Neuronal stem cell (in vitro differentiated cells): ENCODE results near the gene ZNF761. TPM values are rescaled to one million over a fixed set of nuclear protein-coding genes. Genes with fewer than 3 reads are reported as not detected.

Experiments used
- DNase-seq: peaks from one replicate; pipeline ENCODE4 v3.0.0-alpha.2; 2013; ENCODE audit warnings: low spot score
- H2AFZ ChIP-seq: one replicate; pipeline ENCODE4 v1.6.1; 2013; ENCODE audit warnings: mild to moderate bottlenecking, low read length, inconsistent platforms
- H2AK5ac ChIP-seq: 2 replicates; pipeline ENCODE4 v1.6.1; 2013; ENCODE audit warnings: low read depth, mild to moderate bottlenecking, inconsistent platforms, low read length, moderate library complexity, mixed read lengths
- H2BK120ac ChIP-seq: 2 replicates; pipeline ENCODE4 v1.6.1; 2013; ENCODE audit warnings: low read depth, mild to moderate bottlenecking, inconsistent platforms, low read length, moderate library complexity, mixed read lengths
- H2BK12ac ChIP-seq: one replicate; pipeline ENCODE4 v1.6.1; 2013; ENCODE audit warnings: low read length, inconsistent platforms
- H2BK15ac ChIP-seq: 2 replicates; pipeline ENCODE4 v1.6.1; 2013; ENCODE audit warnings: mild to moderate bottlenecking, low read length, inconsistent platforms, mixed read lengths
- H2BK5ac ChIP-seq: one replicate; pipeline ENCODE4 v1.6.1; 2013; ENCODE audit warnings: inconsistent platforms, mild to moderate bottlenecking, low read length, moderate library complexity
- H3K14ac ChIP-seq: one replicate; pipeline ENCODE4 v1.6.1; 2013; ENCODE audit warnings: low read length, inconsistent platforms
- H3K18ac ChIP-seq: 2 replicates; pipeline ENCODE4 v1.6.1; 2013; ENCODE audit warnings: low read length, inconsistent platforms
- H3K23ac ChIP-seq: 2 replicates; pipeline ENCODE4 v1.6.1; 2013; ENCODE audit warnings: low read depth, mild to moderate bottlenecking, mixed read lengths, low read length, inconsistent platforms; ENCODE audit not compliant: poor library complexity
- H3K27ac ChIP-seq: replicated peaks from 3 replicates; pipeline ENCODE4 v1.5.1; 2013; ENCODE audit warnings: low read length, inconsistent platforms
- H3K27me3 ChIP-seq, 3 experiments: 2 replicates each; pipeline ENCODE4 v1.6.1; 2013; ENCODE audit warnings: low read length in 3 of 3, mild to moderate bottlenecking in 2 of 3, inconsistent platforms in 1 of 3, low read depth in 1 of 3, mixed read lengths in 1 of 3, moderate library complexity in 1 of 3; ENCODE audit not compliant: control insufficient read depth in 3 of 3, insufficient read depth in 3 of 3
- H3K36me3 ChIP-seq, 2 donors: replicated peaks in 1 of 2; 2 replicates each; pipeline ENCODE4 v1.6.1; 2013; ENCODE audit warnings: low read length in 2 of 2; ENCODE audit not compliant: control insufficient read depth in 2 of 2, insufficient read depth in 2 of 2
- H3K4ac ChIP-seq: 2 replicates; pipeline ENCODE4 v1.6.1; 2013; ENCODE audit warnings: inconsistent platforms, mild to moderate bottlenecking, low read length, moderate library complexity
- H3K4me1 ChIP-seq, 2 donors: 1 replicate in 1 of 2; 2 replicates in 1 of 2; pipeline ENCODE4 v1.6.1; 2013; ENCODE audit warnings: low read length in 2 of 2, low read depth in 1 of 2; ENCODE audit not compliant: control insufficient read depth in 2 of 2, insufficient read depth in 1 of 2
- H3K4me2 ChIP-seq: one replicate; pipeline ENCODE4 v1.6.1; 2013; ENCODE audit warnings: mild to moderate bottlenecking, low read length, inconsistent platforms; ENCODE audit not compliant: insufficient read depth, poor library complexity, severe bottlenecking
- H3K4me3 ChIP-seq, 2 donors: 2 replicates each; pipeline ENCODE4 v1.5.1; 2013; ENCODE audit warnings: low read length in 2 of 2, mild to moderate bottlenecking in 2 of 2, inconsistent platforms in 1 of 2, moderate library complexity in 1 of 2
- H3K79me1 ChIP-seq: one replicate; pipeline ENCODE4 v1.6.1; 2013; ENCODE audit warnings: low read depth, mild to moderate bottlenecking, inconsistent platforms, low read length, moderate library complexity
- H3K9ac ChIP-seq: one replicate; pipeline ENCODE4 v1.6.1; 2013; ENCODE audit warnings: mild to moderate bottlenecking, low read depth, low read length, inconsistent platforms; ENCODE audit not compliant: poor library complexity
- H3K9me3 ChIP-seq, 2 donors: replicated peaks in 1 of 2; 2 replicates each; pipeline versions ENCODE3 to v1.6.1; 2013; ENCODE audit warnings: low read length in 2 of 2, mild to moderate bottlenecking in 2 of 2, inconsistent platforms in 1 of 2, low read depth in 1 of 2, mixed read lengths in 1 of 2, moderate library complexity in 1 of 2; ENCODE audit not compliant: control insufficient read depth in 2 of 2, insufficient read depth in 1 of 2
- H4K8ac ChIP-seq: one replicate; pipeline ENCODE4 v1.6.1; 2013; ENCODE audit warnings: low read depth, mild to moderate bottlenecking, inconsistent platforms, low read length, moderate library complexity
- H4K91ac ChIP-seq: one replicate; pipeline ENCODE4 v1.6.1; 2013; ENCODE audit warnings: low read length, low read depth, mild to moderate bottlenecking, inconsistent platforms; ENCODE audit not compliant: poor library complexity
- WGBS, 2 donors: extraction: QIAGEN DNeasy Blood & Tissue Kit; methylation state at CpG; one replicate each; pipeline ENCODE4 v1.1.7; 2013; ENCODE audit warnings: missing lambda C conversion rate in 2 of 2, mixed read lengths in 1 of 2; ENCODE audit not compliant: insufficient read length in 2 of 2, insufficient replicate concordance in 1 of 2; ENCODE audit errors: extremely low coverage in 2 of 2; 5-methylcytosine and 5-hydroxymethylcytosine counted together
- polyA plus RNA-seq, 2 experiments: library from polyadenylated mRNA; stranded (reverse); fragments of 200-250 nt; gene quantifications; one replicate each; pipeline ENCODE4 v1.2.3, GENCODE V29; 2013

ZNF761 gene
- polyA plus RNA-seq (2013, experiment 1 of 2) = 9.8 TPM
- polyA plus RNA-seq (2013, experiment 2 of 2) = 10.0 TPM

DNA sequence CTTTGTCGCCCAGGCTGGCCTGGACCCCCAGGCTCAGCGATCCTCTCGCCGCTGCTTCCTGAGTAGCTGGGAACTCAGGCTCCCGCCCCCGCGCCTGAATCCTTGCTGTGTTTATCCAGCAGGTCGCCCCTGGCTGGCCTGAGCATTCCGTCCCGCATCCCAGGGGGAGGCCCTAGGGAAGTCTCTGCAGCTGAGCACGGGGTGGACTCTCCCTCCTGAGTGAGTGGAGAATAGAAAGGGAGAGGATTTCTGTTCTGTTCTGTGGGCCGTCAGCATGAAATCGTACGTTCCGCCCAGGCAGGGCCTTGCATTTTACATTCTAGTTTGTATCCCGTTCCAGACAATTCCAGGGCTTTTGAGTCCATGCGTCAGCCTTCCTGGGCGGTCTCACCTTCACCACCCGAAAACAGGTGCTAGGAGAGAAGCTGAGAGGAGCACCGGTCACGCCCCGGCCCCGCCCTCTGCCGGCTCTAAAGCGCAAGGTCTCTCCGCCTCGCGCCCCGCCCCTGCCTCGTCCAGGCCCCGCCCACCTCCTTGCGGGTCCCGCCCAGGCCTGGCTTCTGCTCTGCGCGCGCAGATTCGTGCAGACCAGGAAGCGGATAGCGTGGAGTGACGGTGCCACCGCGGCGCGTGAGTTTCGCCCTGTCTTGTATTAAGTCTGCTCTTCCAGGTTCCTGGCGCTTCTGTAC is at the start of gene ZNF761:
Gene ZNF761, plus strand, starts transcription at position 586 of the 689 bp plus-strand sequence. CDS start 15,285 bp downstream, outside the sequence.
- H3K27me3 ChIP-seq = no peaks in the 10 kb centered on the region
- peak within 1 kb of the TSS; percentile 82 for H3K14ac ChIP-seq
- H3K36me3 ChIP-seq = peaks cover 3 to 29% of the 10 kb centered on the region in 2 donors
- peak within 1 kb of the TSS; percentile 76 for H3K18ac ChIP-seq
- H3K79me1 ChIP-seq = no peaks in the 10 kb centered on the region
- no peak within 1 kb of the TSS for H2AK5ac ChIP-seq
- H3K4ac ChIP-seq = no peak within 1 kb of the TSS
- DNase-seq = peak; percentile 90
- H3K4me2 ChIP-seq = peak within 1 kb of the TSS; percentile 91
- no CpG with 5 or more reads among the region's 46 CpGs for WGBS, 2 donors
- no peak within 1 kb of the TSS for H2BK5ac ChIP-seq
- H2AFZ ChIP-seq = peak within 1 kb of the TSS; percentile 99
- peak within 1 kb of the TSS; percentile 62 to 91 for H3K4me3 ChIP-seq
- H2BK12ac ChIP-seq = no peak within 1 kb of the TSS
- H2BK120ac ChIP-seq = no peak within 1 kb of the TSS
- peak within 1 kb of the TSS; percentile 67 for H2BK15ac ChIP-seq
- peak within 1 kb of the TSS; percentile 82 for H4K8ac ChIP-seq
- peak within 1 kb of the TSS; percentile 66 for H3K27ac ChIP-seq
- H4K91ac ChIP-seq = no peak within 1 kb of the TSS
- no peak within 1 kb of the TSS for H3K23ac ChIP-seq
- peak within 1 kb of the TSS; percentile 92 for H3K9ac ChIP-seq
- peaks cover 0 to 5% of the 10 kb centered on the region in 2 donors for H3K9me3 ChIP-seq
- peaks cover 3 to 5% of the 10 kb centered on the region in 2 donors for H3K4me1 ChIP-seq

GRCh38 chr19:53388168-53388567 is 43.6 kb upstream of the ZNF761 start:
- no peak overlapping the region for H3K18ac ChIP-seq
- H2BK12ac ChIP-seq = no peak overlapping the region
- peaks cover 0 to 2% of the 10 kb centered on the region in 2 donors for H3K36me3 ChIP-seq
- H2BK15ac ChIP-seq = no peak overlapping the region
- no peaks in the 10 kb centered on the region for H3K4me1 ChIP-seq
- H4K8ac ChIP-seq = no peak overlapping the region
- H3K23ac ChIP-seq = no peak overlapping the region
- H3K27me3 ChIP-seq = no peaks in the 10 kb centered on the region
- H3K9me3 ChIP-seq = peaks cover 6 to 34% of the 10 kb centered on the region in 2 donors
- DNase-seq = no peak
- H3K27ac ChIP-seq = no peak overlapping the region
- WGBS, 2 donors = no CpG with 5 or more reads among the region's 3 CpGs
- H3K4me3 ChIP-seq = no peak overlapping the region
- H3K9ac ChIP-seq = no peak overlapping the region
- no peak overlapping the region for H4K91ac ChIP-seq
- no peak overlapping the region for H2BK120ac ChIP-seq
- no peak overlapping the region for H3K14ac ChIP-seq
- H3K4ac ChIP-seq = no peak overlapping the region
- H3K79me1 ChIP-seq = no peaks in the 10 kb centered on the region
- no peak overlapping the region for H2BK5ac ChIP-seq
- no peak overlapping the region for H3K4me2 ChIP-seq
- no peak overlapping the region for H2AFZ ChIP-seq
- H2AK5ac ChIP-seq = no peak overlapping the region

- Histone ChIP-seq H4K91ac (no peak overlapping the region), H3K4ac (no peak overlapping the region), H2AK5ac (no peak overlapping the region), H3K27ac (no peak overlapping the region), H4K8ac (no peak overlapping the region), H2BK12ac (no peak overlapping the region), H2AFZ (no peak overlapping the region), H3K4me3 (no peak overlapping the region), H3K27me3 (no peaks in the 10 kb centered on the region), H3K36me3 (peaks cover 0 to 2% of the 10 kb centered on the region in 2 donors), H3K4me1 (peaks cover 0 to 1% of the 10 kb centered on the region in 2 donors), H3K4me2 (no peak overlapping the region), H3K79me1 (no peaks in the 10 kb centered on the region), H2BK5ac (no peak overlapping the region), H2BK120ac (no peak overlapping the region), H2BK15ac (no peak overlapping the region), H3K9ac (no peak overlapping the region), H3K18ac (no peak overlapping the region), H3K14ac (no peak overlapping the region), H3K23ac (no peak overlapping the region), H3K9me3 (peaks cover 6 to 27% of the 10 kb centered on the region in 2 donors)
- DNase-seq = no peak
- WGBS, 2 donors = no CpG with 5 or more reads among the region's 5 CpGs
Observed at GRCh38 chr19:53388904-53389303, 42.9 kb upstream of the ZNF761 start.

DNA sequence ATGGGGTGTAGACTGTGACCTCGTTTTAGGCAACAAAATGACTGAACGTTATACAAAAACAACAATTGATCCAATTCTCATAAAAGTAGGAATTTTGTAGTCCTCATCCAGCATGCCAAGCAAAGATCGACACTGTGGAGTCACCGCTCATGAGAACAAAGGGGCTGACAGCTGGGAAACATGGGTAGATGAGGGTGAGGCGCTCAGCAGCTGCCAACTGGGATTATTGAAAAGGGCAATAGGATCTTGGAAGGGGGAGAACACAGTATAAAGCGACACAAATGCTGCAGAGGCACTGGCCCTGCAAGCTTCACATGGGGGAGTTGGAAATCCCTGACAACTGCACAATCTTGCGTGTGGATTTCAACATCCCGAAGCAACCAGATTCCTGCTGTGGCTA is 42.2 kb upstream of the ZNF761 start:
- no peak overlapping the region for H2BK120ac ChIP-seq
- no peak overlapping the region for H3K14ac ChIP-seq
- peaks cover 0 to 3% of the 10 kb centered on the region in 2 donors for H3K4me1 ChIP-seq
- H3K9me3 ChIP-seq = peaks cover 6 to 22% of the 10 kb centered on the region in 2 donors
- H4K8ac ChIP-seq = no peak overlapping the region
- H3K18ac ChIP-seq = no peak overlapping the region
- H2BK5ac ChIP-seq = no peak overlapping the region
- H3K4me2 ChIP-seq = no peak overlapping the region
- H3K36me3 ChIP-seq = peaks cover 0 to 2% of the 10 kb centered on the region in 2 donors
- no peak overlapping the region for H3K23ac ChIP-seq
- H2AK5ac ChIP-seq = no peak overlapping the region
- H4K91ac ChIP-seq = no peak overlapping the region
- no peak overlapping the region for H3K4ac ChIP-seq
- H3K9ac ChIP-seq = no peak overlapping the region
- no peak overlapping the region for H2BK15ac ChIP-seq
- DNase-seq = no peak
- H3K79me1 ChIP-seq = no peaks in the 10 kb centered on the region
- H3K27me3 ChIP-seq = no peaks in the 10 kb centered on the region
- H3K4me3 ChIP-seq = no peak overlapping the region
- H2BK12ac ChIP-seq = no peak overlapping the region
- H3K27ac ChIP-seq = no peak overlapping the region
- H2AFZ ChIP-seq = no peak overlapping the region
- WGBS, 2 donors = no CpG with 5 or more reads among the region's 8 CpGs
